Measurements from ENCODE around the gene DDX23. TPM values are rescaled to one million over a fixed set of nuclear protein-coding genes. Genes with fewer than 3 reads are reported as not detected.

Gene DDX23
- polyA plus RNA-seq, 1 donor (not counting 4 experiments of a cell fraction or from before 2014, with no cell fraction given) = 57.8 TPM

- Histone ChIP-seq H3K4me2 (ENCODE audit: control insufficient read depth, extremely low read depth, insufficient read depth, low read depth, low read length) (peak overlapping the region; percentile 88), H3K27ac (ENCODE audit: control insufficient read depth, insufficient read depth, low read length) (no peak overlapping the region), H4K20me1 (ENCODE audit: control insufficient read depth, extremely low read depth, insufficient read depth, low read length) (no peaks in the 10 kb centered on the region), H3K9me3 (ENCODE audit: control insufficient read depth, low read depth, low read length) (no peaks in the 10 kb centered on the region), H3K36me3 (ENCODE audit: control insufficient read depth in 2 of 2, extremely low read depth in 1 of 2, insufficient read depth in 2 of 2, low read length in 2 of 2) (no peaks in the 10 kb centered on the region), H3K27me3 (ENCODE audit: control insufficient read depth, extremely low read depth, insufficient read depth, low read length) (peaks cover 21% of the 10 kb centered on the region), H2AFZ (ENCODE audit: control insufficient read depth, low read length) (peak overlapping the region; percentile 55), H3K79me2 (ENCODE audit: control insufficient read depth, insufficient read depth, low read length) (no peaks in the 10 kb centered on the region), H3K9me1 (ENCODE audit: control insufficient read depth, extremely low read depth, insufficient read depth, low read length) (no peaks in the 10 kb centered on the region), H3K4me1 (ENCODE audit: control insufficient read depth, extremely low read depth, insufficient read depth, low read length) (peaks cover 13% of the 10 kb centered on the region), H3K9ac (ENCODE audit: control insufficient read depth, extremely low read depth, insufficient read depth, low read length) (no peak overlapping the region), H3K4me3 (ENCODE audit: control insufficient read depth in 2 of 3, extremely low read depth in 1 of 3, insufficient read depth in 2 of 3, low read depth in 1 of 3, low read length in 3 of 3) (peak overlapping the region in 1 of 3 experiments; percentile 69)
- DNase-seq (ENCODE audit: low read depth, low spot score) (no peak), FAIRE-seq (peak; percentile 59)
- TF ChIP-seq EZH2 (IDR thresholded peaks at IDR 0.05; ENCODE audit: low read length) = no peak
- no peak for TF ChIP-seq CTCF (optimal IDR thresholded peaks at IDR 0.05 in 1 of 3, IDR thresholded peaks at IDR 0.05 in 1 of 3, conservative IDR thresholded peaks at IDR 0.05 in 1 of 3; ENCODE audit: extremely low read depth in 1 of 3, insufficient read depth in 2 of 3, low read length in 3 of 3)
- dilution Hi-C loops (cut with MboI; ENCODE audit: extremely low pct_ligation_motif_present, low sequenced_read_pairs) = no loop called here
Observed at GRCh38 chr12:48866052-48866711, 14.2 kb upstream of the DDX23 start.

GRCh38 chr12:48865281-48866051 is 13.5 kb upstream of the DDX23 start, which contains the start of gene RND1:
TSS of gene RND1 (minus strand) at chr12:48865870. CDS start at chr12:48865767, 103 bp downstream.
- Histone ChIP-seq H2AFZ (ENCODE audit: control insufficient read depth, low read length) (peak within 1 kb of the TSS; percentile 91), H3K9me3 (ENCODE audit: control insufficient read depth, low read depth, low read length) (no peaks in the 10 kb centered on the region), H3K27me3 (ENCODE audit: control insufficient read depth, extremely low read depth, insufficient read depth, low read length) (peaks cover 21% of the 10 kb centered on the region), H3K27ac (ENCODE audit: control insufficient read depth, insufficient read depth, low read length) (no peak within 1 kb of the TSS), H3K4me2 (ENCODE audit: control insufficient read depth, extremely low read depth, insufficient read depth, low read depth, low read length) (peak within 1 kb of the TSS; percentile 88), H3K9me1 (ENCODE audit: control insufficient read depth, extremely low read depth, insufficient read depth, low read length) (no peaks in the 10 kb centered on the region), H3K79me2 (ENCODE audit: control insufficient read depth, insufficient read depth, low read length) (no peaks in the 10 kb centered on the region), H3K36me3 (ENCODE audit: control insufficient read depth in 2 of 2, extremely low read depth in 1 of 2, insufficient read depth in 2 of 2, low read length in 2 of 2) (no peaks in the 10 kb centered on the region), H3K4me3 (ENCODE audit: control insufficient read depth in 2 of 3, extremely low read depth in 1 of 3, insufficient read depth in 2 of 3, low read depth in 1 of 3, low read length in 3 of 3) (peak within 1 kb of the TSS; percentile 42 to 69 (median 63)), H3K9ac (ENCODE audit: control insufficient read depth, extremely low read depth, insufficient read depth, low read length) (peak within 1 kb of the TSS; percentile 58), H4K20me1 (ENCODE audit: control insufficient read depth, extremely low read depth, insufficient read depth, low read length) (no peaks in the 10 kb centered on the region), H3K4me1 (ENCODE audit: control insufficient read depth, extremely low read depth, insufficient read depth, low read length) (peaks cover 19% of the 10 kb centered on the region)
- DNase-seq (ENCODE audit: low read depth, low spot score) (peak; percentile 21), FAIRE-seq (peak; percentile 78)
- dilution Hi-C loops (cut with MboI; ENCODE audit: extremely low pct_ligation_motif_present, low sequenced_read_pairs) = no loop called here
- no peak for TF ChIP-seq CTCF (optimal IDR thresholded peaks at IDR 0.05 in 1 of 3, IDR thresholded peaks at IDR 0.05 in 1 of 3, conservative IDR thresholded peaks at IDR 0.05 in 1 of 3; ENCODE audit: extremely low read depth in 1 of 3, insufficient read depth in 2 of 3, low read length in 3 of 3)
- TF ChIP-seq EZH2 (IDR thresholded peaks at IDR 0.05; ENCODE audit: low read length) = no peak
